Stomach smooth muscle (tissue), 2 donors: ENCODE results near the gene FBXO28.

Source experiments
- H3K27ac ChIP-seq: one replicate; pipeline ENCODE4 v1.7.0; 2013; ENCODE audit warnings: mild to moderate bottlenecking, low read length, inconsistent platforms
- H3K27me3 ChIP-seq, 2 donors: one replicate each; pipeline ENCODE4 v1.7.0; 2013; ENCODE audit warnings: low read length in 2 of 2; ENCODE audit not compliant: insufficient read depth in 2 of 2, control insufficient read depth in 1 of 2
- H3K36me3 ChIP-seq, 2 donors: one replicate each; pipeline ENCODE4 v1.7.0; 2013; ENCODE audit warnings: low read length in 2 of 2; ENCODE audit not compliant: control insufficient read depth in 2 of 2, insufficient read depth in 2 of 2
- H3K4me1 ChIP-seq: one replicate; pipeline ENCODE4 v1.7.0; 2013; ENCODE audit warnings: low read length; ENCODE audit not compliant: control insufficient read depth, insufficient read depth
- H3K4me3 ChIP-seq, 2 donors: one replicate each; pipeline ENCODE4 v1.7.0; 2013; ENCODE audit warnings: low read length in 2 of 2
- H3K9ac ChIP-seq, 2 donors: one replicate each; pipeline ENCODE4 v1.7.0; 2013; ENCODE audit warnings: low read length in 2 of 2, mild to moderate bottlenecking in 1 of 2
- H3K9me3 ChIP-seq, 2 donors: one replicate each; pipeline ENCODE4 v1.7.0; 2013; ENCODE audit warnings: low read length in 2 of 2; ENCODE audit not compliant: control insufficient read depth in 2 of 2
- donor health status: healthy.
- donor health status: Pancreatic carcinoma.

The FBXO28 gene

DNA sequence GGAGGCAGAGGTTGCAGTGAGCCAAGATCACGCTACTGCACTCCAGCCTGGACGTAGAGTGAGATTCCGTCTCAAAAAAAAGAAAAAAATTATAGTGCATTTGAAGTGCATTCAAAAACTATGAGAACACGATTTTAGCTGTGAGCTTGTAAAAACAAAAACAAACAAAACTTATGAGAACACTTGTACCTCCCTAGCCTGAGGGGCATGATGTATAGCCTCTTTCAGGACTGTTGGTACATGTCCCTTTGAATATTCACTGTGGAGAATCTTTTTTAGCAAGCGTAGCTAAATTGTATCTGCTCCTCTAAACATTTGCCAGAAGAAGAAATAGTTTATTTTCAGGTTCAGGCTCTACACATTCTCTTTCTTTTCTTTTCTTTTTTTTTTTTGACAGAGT is 59.6 kb downstream of the FBXO28 start:
- H3K9me3 ChIP-seq: no peaks in the 10 kb centered on the region
- H3K27ac ChIP-seq: no peak overlapping the region
- peaks cover 2% of the 10 kb centered on the region for H3K4me1 ChIP-seq
- H3K4me3 ChIP-seq: no peak overlapping the region
- H3K27me3 ChIP-seq: no peaks in the 10 kb centered on the region
- H3K36me3 ChIP-seq: no peaks in the 10 kb centered on the region
- H3K9ac ChIP-seq: no peak overlapping the region

DNA sequence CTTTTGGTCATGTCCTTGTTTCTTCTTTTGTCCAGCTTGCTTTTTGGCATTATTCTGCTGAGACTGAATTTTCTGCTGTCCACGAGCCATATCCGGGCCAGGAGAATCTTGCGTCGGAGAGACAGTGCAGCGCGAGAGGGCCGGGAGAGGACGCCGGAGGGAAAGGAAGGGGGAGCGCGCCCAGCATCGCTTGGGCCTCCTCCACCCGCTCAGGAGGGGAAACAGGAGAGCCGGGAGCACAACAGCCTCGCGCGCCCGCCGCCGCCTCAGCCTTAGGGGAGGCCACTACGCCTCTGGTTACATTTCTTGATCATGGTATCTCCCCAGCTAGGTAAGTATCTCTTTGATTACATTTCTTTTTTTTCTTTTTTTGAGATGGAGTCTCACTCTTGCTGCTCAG is 61.7 kb downstream of the FBXO28 start:
- Histone ChIP-seq H3K36me3 (no peaks in the 10 kb centered on the region), H3K9me3 (no peaks in the 10 kb centered on the region), H3K4me1 (no peaks in the 10 kb centered on the region), H3K27ac (no peak overlapping the region), H3K9ac (no peak overlapping the region), H3K4me3 (peak overlapping the region in 1 of 2 donors; percentile 52), H3K27me3 (no peaks in the 10 kb centered on the region)

DNA sequence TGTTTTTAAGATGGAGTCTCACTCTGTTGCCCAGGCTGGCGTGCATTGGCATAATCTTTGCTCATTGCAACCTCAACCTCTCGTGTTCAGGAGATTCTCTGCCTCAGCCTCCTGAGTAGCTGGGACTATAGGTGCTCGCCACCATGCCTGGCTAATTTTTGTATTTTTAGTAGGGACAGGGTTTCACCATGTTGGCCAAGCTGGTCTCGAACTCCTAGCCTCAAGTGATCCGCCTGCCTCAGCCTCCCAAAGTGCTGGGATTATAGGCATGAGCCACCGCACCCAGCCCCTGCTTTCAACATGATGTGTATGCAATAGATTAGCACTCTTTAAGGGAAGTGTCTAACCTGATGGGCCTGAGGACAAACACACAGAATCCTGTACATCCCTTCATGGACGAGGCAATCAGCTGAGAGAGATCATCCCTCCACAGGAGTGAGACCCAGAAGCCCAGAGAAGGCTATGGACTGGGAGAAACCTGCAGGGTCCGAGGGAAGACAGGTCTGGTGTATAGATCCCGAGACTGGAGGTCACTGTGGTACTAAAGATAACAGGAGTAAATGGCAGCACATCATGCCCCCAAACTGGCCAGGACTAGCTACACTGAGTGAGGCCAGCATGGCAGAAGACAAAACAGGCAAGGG is 63.6 kb downstream of the FBXO28 start:
- Histone ChIP-seq H3K4me3 (no peak overlapping the region), H3K9ac (no peak overlapping the region)

DNA sequence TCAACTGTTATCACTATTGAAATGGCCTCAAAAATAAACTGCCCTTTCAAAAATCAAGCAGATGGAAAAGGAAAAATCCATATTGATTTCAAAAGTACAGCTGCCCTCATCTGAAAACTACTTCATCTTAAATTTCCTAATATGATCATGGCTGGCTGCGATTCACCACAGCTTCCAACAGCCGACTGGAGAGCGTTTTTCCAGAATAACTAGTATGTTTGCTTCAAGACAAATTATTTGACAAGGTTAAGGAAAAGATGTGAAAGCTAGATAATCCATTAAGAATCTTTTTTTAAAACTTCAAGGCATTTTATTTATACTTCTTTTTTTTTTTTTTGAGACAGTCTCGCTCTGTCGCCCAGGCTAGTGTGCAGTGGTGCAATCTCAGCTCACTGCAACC is 65.0 kb downstream of the FBXO28 start:
- Histone ChIP-seq H3K4me1 (no peaks in the 10 kb centered on the region), H3K4me3 (no peak overlapping the region), H3K27me3 (no peaks in the 10 kb centered on the region), H3K27ac (no peak overlapping the region), H3K9me3 (no peaks in the 10 kb centered on the region), H3K9ac (no peak overlapping the region), H3K36me3 (no peaks in the 10 kb centered on the region)

More for the DNA sequence above, 63.6 kb downstream of the FBXO28 start:
- H3K4me1 ChIP-seq: no peaks in the 10 kb centered on the region
- no peaks in the 10 kb centered on the region for H3K36me3 ChIP-seq
- H3K9me3 ChIP-seq: no peaks in the 10 kb centered on the region
- H3K27ac ChIP-seq: no peak overlapping the region
- H3K27me3 ChIP-seq: no peaks in the 10 kb centered on the region

DNA sequence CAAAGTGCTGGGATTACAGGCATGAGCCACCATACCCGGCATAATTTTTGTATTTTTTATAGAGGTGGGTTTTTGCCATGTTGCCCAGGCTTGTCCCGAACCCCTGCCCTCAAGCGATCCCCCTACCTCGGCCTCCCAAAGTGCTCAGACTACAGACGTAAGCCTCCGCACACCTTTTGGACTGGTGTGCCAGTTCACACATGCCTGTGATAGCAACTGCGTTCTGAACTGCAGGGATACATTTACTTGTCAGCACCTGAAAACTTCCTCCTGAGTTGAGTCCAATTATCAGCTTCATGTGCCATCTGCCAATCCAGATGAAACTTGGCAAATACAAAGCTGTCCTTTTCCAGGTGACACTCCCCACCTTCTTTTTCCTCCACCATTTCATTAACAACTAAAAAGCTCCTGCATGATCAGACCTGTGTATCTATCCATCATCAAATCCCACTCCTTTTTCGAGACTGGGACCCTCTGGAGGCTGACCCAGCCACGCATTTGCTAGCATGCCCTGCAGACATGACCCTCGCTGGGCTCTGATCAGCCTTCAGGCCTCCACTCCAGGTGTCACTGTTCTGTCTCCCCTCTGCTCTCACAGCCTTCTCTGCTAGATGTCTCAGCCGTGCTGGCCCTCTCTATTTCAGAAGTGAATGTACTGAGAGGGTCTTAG is 67.0 kb downstream of the FBXO28 start:
- no peak overlapping the region for H3K9ac ChIP-seq

GRCh38 chr1:224181453-224181810 is 67.5 kb downstream of the FBXO28 start:
- Histone ChIP-seq H3K9ac (no peak overlapping the region), H3K9me3 (no peaks in the 10 kb centered on the region), H3K27me3 (no peaks in the 10 kb centered on the region), H3K4me1 (peaks cover 6% of the 10 kb centered on the region), H3K36me3 (no peaks in the 10 kb centered on the region), H3K27ac (no peak overlapping the region), H3K4me3 (no peak overlapping the region)

More for the DNA sequence above, 67.0 kb downstream of the FBXO28 start:
- H3K27me3 ChIP-seq: no peaks in the 10 kb centered on the region
- H3K4me1 ChIP-seq: peaks cover 6% of the 10 kb centered on the region
- no peak overlapping the region for H3K27ac ChIP-seq
- no peak overlapping the region for H3K4me3 ChIP-seq
- no peaks in the 10 kb centered on the region for H3K9me3 ChIP-seq
- no peaks in the 10 kb centered on the region for H3K36me3 ChIP-seq

DNA sequence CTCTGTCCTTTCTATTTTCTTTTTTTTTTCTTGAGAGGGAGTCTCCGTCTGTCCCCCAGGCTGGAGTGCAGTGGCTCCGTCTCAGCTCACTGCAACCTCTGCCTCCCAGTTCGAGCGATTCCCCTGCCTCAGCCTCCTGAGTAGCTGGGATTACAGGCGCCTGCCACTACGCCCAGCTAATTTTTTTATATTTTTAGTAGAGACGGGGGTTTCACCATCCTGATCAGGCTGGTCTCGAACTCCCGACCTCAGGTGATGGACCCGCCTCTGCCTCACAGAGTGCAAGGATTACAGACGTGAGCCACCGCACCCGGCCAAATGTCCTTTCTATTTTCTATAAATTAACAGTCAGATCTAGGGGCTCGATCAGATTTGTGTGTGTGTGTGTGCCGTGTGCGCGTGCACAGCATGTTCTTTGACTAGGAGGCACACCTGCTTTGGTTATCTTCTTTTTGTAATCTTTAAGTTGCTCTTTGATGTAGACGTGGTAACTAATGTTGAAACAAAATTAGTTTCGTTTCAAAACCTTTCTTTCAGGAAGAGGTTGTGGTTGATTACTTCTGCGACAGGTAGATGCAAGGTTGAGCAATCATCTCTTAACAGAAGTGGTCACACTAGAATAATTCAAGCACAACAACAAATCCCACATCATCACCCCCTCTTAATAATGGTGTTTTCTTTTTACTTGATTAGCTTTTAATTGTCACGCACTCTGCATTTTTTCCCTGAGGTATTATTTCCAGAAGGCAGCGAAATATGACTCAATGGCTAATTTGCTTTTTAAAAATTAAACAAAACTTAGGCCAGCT is 68.3 kb downstream of the FBXO28 start:
- Histone ChIP-seq H3K36me3 (no peaks in the 10 kb centered on the region), H3K9me3 (no peaks in the 10 kb centered on the region), H3K9ac (peak overlapping the region; percentile 80), H3K4me3 (peak overlapping the region; percentile 70 to 90), H3K27ac (peak overlapping the region; percentile 86), H3K4me1 (peaks cover 12% of the 10 kb centered on the region), H3K27me3 (no peaks in the 10 kb centered on the region)

GRCh38 chr1:224182866-224183590 is 69.1 kb downstream of the FBXO28 start, which contains the start of gene DEGS1:
Gene DEGS1, plus strand, starts transcription at chr1:224183240. Its CDS starts 97 bp downstream, at chr1:224183337.
- Histone ChIP-seq H3K27ac (peak within 1 kb of the TSS; percentile 86), H3K4me3 (peak within 1 kb of the TSS; percentile 84 to 90)

GRCh38 chr1:224183591-224184312 is 69.8 kb downstream of the FBXO28 start:
- H3K27me3 ChIP-seq: no peaks in the 10 kb centered on the region
- H3K4me3 ChIP-seq: peak overlapping the region; percentile 84 to 90
- no peaks in the 10 kb centered on the region for H3K36me3 ChIP-seq
- peak overlapping the region; percentile 86 for H3K27ac ChIP-seq
- H3K9ac ChIP-seq: peak overlapping the region; percentile 92 to 97
- H3K9me3 ChIP-seq: no peaks in the 10 kb centered on the region
- peaks cover 13% of the 10 kb centered on the region for H3K4me1 ChIP-seq

More at GRCh38 chr1:224182866-224183590, 69.1 kb downstream of the FBXO28 start, which contains the start of gene DEGS1:
- no peaks in the 10 kb centered on the region for H3K27me3 ChIP-seq
- peaks cover 13% of the 10 kb centered on the region for H3K4me1 ChIP-seq
- no peaks in the 10 kb centered on the region for H3K9me3 ChIP-seq
- H3K9ac ChIP-seq: peak within 1 kb of the TSS; percentile 92 to 97
- H3K36me3 ChIP-seq: no peaks in the 10 kb centered on the region

- H3K9ac ChIP-seq: no peak overlapping the region
- H3K27ac ChIP-seq: no peak overlapping the region
- no peaks in the 10 kb centered on the region for H3K9me3 ChIP-seq
- H3K4me1 ChIP-seq: peaks cover 13% of the 10 kb centered on the region
- no peak overlapping the region for H3K4me3 ChIP-seq
- no peaks in the 10 kb centered on the region for H3K27me3 ChIP-seq
- H3K36me3 ChIP-seq: peaks cover 0 to 2% of the 10 kb centered on the region in 2 donors
These were observed 71.3 kb downstream of the FBXO28 start for GRCh38 chr1:224185208-224185607.
